GM12878 (cell line): Measurements from ENCODE around the gene NUP205. TPM values are rescaled to one million over a fixed set of nuclear protein-coding genes. Genes with fewer than 3 reads are reported as not detected.

Experiments
- ATAC-seq: fragments of 200-7000 bp; cut with Tn5 transposase; 3 replicates; pipeline ENCODE4 v1.9.1; 2020; ENCODE audit warnings: mild to moderate bottlenecking, moderate library complexity
- BruUV-seq: library from RNA; stranded (reverse); fragments of 400-500 nt; replicated peaks from 2 replicates; lab custom pipeline; 2021; lab: Mats Ljungman, UMichigan
- CTCF ChIA-PET: fragments of 300-600 bp; sonication (Branson Sonifier 250); formaldehyde crosslinking; extraction: SDS; loops from one replicate; lab custom pipeline; 2021; ENCODE audit warnings: inconsistent platforms; lab: Yijun Ruan, JAX
- POLR2A ChIA-PET: fragments of 350-600 bp; formaldehyde crosslinking; extraction: SDS; loops from one replicate; lab custom pipeline; 2021; ENCODE audit warnings: inconsistent platforms; lab: Charles Lee
- RAD21 ChIA-PET: fragments of 300-600 bp; sonication (Branson Sonifier 250); formaldehyde crosslinking; loops from one replicate; lab custom pipeline; 2023; ENCODE audit warnings: antibody characterized with exemption; ENCODE audit not compliant: unreplicated experiment; lab: Charles Lee
- SMC1A ChIA-PET: fragments of 300-600 bp; sonication (Branson Sonifier 250); formaldehyde crosslinking; loops from one replicate; lab custom pipeline; 2023; ENCODE audit not compliant: unreplicated experiment, uncharacterized antibody; lab: Charles Lee
- DNase-seq: peaks from one replicate; pipeline ENCODE4 v3.0.0-alpha.2; 2011; ENCODE audit warnings: low read depth, low spot score
- FAIRE-seq: peaks from 3 replicates; lab custom pipeline; 2011; peaks lifted over from hg19 to GRCh38; lab: Jason Lieb, UNC
- H2AFZ ChIP-seq: 2 replicates; pipeline ENCODE4 v1.6.0; 2011; ENCODE audit warnings: low read depth, low read length, control low read depth; ENCODE audit not compliant: control insufficient read depth
- H3K27ac ChIP-seq: 2 replicates; pipeline ENCODE4 v1.5.1; 2011; ENCODE audit warnings: control low read depth; ENCODE audit not compliant: control insufficient read depth, insufficient read depth
- H3K27me3 ChIP-seq, 2 experiments: replicated peaks in 1 of 2; 2 replicates each; pipeline versions ENCODE4 v1.6.0 to v1.6.1; 2011; ENCODE audit warnings: low read length in 1 of 2; ENCODE audit not compliant: control insufficient read depth in 2 of 2, insufficient read depth in 2 of 2
- H3K36me3 ChIP-seq, 2 experiments: 2 replicates each; pipeline ENCODE4 v1.5.1; 2011; ENCODE audit warnings: low read length in 1 of 2; ENCODE audit not compliant: control insufficient read depth in 2 of 2, insufficient read depth in 2 of 2
- H3K4me1 ChIP-seq: 2 replicates; pipeline ENCODE4 v1.6.1; 2011; ENCODE audit warnings: mild to moderate bottlenecking, low read length, moderate library complexity, mixed read lengths; ENCODE audit not compliant: control insufficient read depth, insufficient read depth
- H3K4me2 ChIP-seq: 2 replicates; pipeline ENCODE4 v1.6.0; 2011; ENCODE audit warnings: control low read depth; ENCODE audit not compliant: control insufficient read depth, insufficient read depth
- H3K4me3 ChIP-seq: fragments of 200-600 bp; sonication (generic); 2 replicates; pipeline ENCODE4 v1.5.1; 2016
- H3K79me2 ChIP-seq: 2 replicates; pipeline ENCODE4 v1.6.0; 2011; ENCODE audit warnings: low read length; ENCODE audit not compliant: control insufficient read depth, insufficient read depth
- H3K9ac ChIP-seq: 2 replicates; pipeline ENCODE4 v1.8.0; 2011; ENCODE audit warnings: low read length, control low read depth, mixed read lengths; ENCODE audit not compliant: control insufficient read depth, insufficient read depth
- H3K9me3 ChIP-seq: replicated peaks from 3 replicates; pipeline ENCODE4 v1.5.1; 2011; ENCODE audit warnings: mild to moderate bottlenecking, low read length; ENCODE audit not compliant: control insufficient read depth, insufficient read depth
- H4K20me1 ChIP-seq: 2 replicates; pipeline ENCODE4 v1.6.0; 2011; ENCODE audit not compliant: control insufficient read depth, insufficient read depth
- BCL3 ChIP-seq: IDR thresholded peaks from 2 replicates; pipeline ENCODE4 v1.6.1; 2011; ENCODE audit warnings: borderline replicate concordance, low read depth, mild to moderate bottlenecking, moderate library complexity, low read length; ENCODE audit not compliant: insufficient read depth, poor library complexity, severe bottlenecking
- BHLHE40 ChIP-seq, 2 experiments: fragments of 450-650 bp in 1 of 2; IDR thresholded peaks; 2 replicates each; pipeline ENCODE4 v1.6.1; 2011 to 2017; ENCODE audit warnings: low read depth in 2 of 2, borderline replicate concordance in 1 of 2, improper control_type of control experiment in 1 of 2, low read length in 1 of 2, mild to moderate bottlenecking in 1 of 2
- CBFB ChIP-seq: IDR thresholded peaks from 2 replicates; pipeline ENCODE4 v1.6.1; 2016; ENCODE audit warnings: antibody characterized with exemption, low read depth
- CBX5 ChIP-seq: sonication (generic); IDR thresholded peaks from 2 replicates; pipeline ENCODE4 v1.6.1; 2016; ENCODE audit warnings: low read depth, moderate library complexity, mild to moderate bottlenecking, inconsistent platforms
- EED ChIP-seq: sonication (generic); IDR thresholded peaks from 2 replicates; pipeline ENCODE4 v1.6.1; 2016; ENCODE audit warnings: antibody characterized with exemption, low read depth
- ETV6 ChIP-seq, 2 experiments: fragments of 450-650 bp in 1 of 2; IDR thresholded peaks in 1 of 2; conservative IDR thresholded peaks in 1 of 2; 2 replicates each; pipeline ENCODE4 v1.6.1; 2014; ENCODE audit warnings: antibody characterized with exemption in 1 of 2, borderline replicate concordance in 1 of 2, low read depth in 1 of 2, mild to moderate bottlenecking in 1 of 2, moderate library complexity in 1 of 2
- IKZF2 ChIP-seq, 2 experiments: fragments of 450-650 bp; IDR thresholded peaks; 2 replicates each; pipeline ENCODE4 v1.6.1; 2017; ENCODE audit warnings: mild to moderate bottlenecking in 2 of 2, moderate library complexity in 2 of 2
- IRF4 ChIP-seq: IDR thresholded peaks from 2 replicates; pipeline ENCODE4 v1.6.1; 2011; ENCODE audit warnings: low read depth, low read length
- MEF2A ChIP-seq: IDR thresholded peaks from 2 replicates; pipeline ENCODE4 v1.6.1; 2011; ENCODE audit warnings: low read depth, mild to moderate bottlenecking, low read length, moderate library complexity; ENCODE audit not compliant: insufficient read depth
- NBN ChIP-seq: fragments of 450-650 bp; IDR thresholded peaks from 2 replicates; pipeline ENCODE4 v1.6.1; 2016
- RAD51 ChIP-seq: fragments of 450-650 bp; IDR thresholded peaks from 2 replicates; pipeline ENCODE4 v1.6.1; 2016; ENCODE audit warnings: moderate library complexity, mild to moderate bottlenecking, inconsistent platforms
- SMAD5 ChIP-seq: IDR thresholded peaks from 2 replicates; pipeline ENCODE4 v1.6.1; 2016; ENCODE audit warnings: antibody characterized with exemption, low read depth
- SPI1 ChIP-seq: IDR thresholded peaks from 2 replicates; pipeline ENCODE4 v1.6.1; 2011; ENCODE audit warnings: low read depth, mild to moderate bottlenecking, low read length, moderate library complexity, borderline replicate concordance; ENCODE audit not compliant: insufficient read depth
- WGBS: methylation state at CpG from one replicate; pipeline ENCODE4 v1.1.6; 2016; ENCODE audit warnings: low lambda C conversion rate; ENCODE audit not compliant: insufficient replicate concordance, insufficient coverage; ENCODE audit errors: missing lambda C conversion rate; 5-methylcytosine and 5-hydroxymethylcytosine counted together
- in situ Hi-C: fragments of 300-500 bp; cut with MboI; formaldehyde crosslinking; loops from 9 replicates; pipeline ENCODE4 v1.14.3; 2018; ENCODE audit warnings: mixed read lengths
- intact Hi-C: fragments of 100-400 bp; cut with micrococcal nuclease; formaldehyde crosslinking; loops from one replicate; pipeline ENCODE4 v1.14.2; 2022; ENCODE audit not compliant: unreplicated experiment
- polyA plus RNA-seq, 11 experiments: library from polyadenylated mRNA; depleted of rRNA in 4 of 11; unstranded in 6 of 11; stranded (reverse) in 5 of 11; fragments of >200 nt; fragmentation: Nextera tagmentation in 4 of 11; fragmentation: Illumina TruSeq in 1 of 11; extraction: Ambion mirVana in 4 of 11; extraction: Trizol in 1 of 11; gene quantifications; 1 replicate in 1 of 11; 2 replicates in 10 of 11; pipeline versions ENCODE4 v1.2.1 to v1.2.3, GENCODE V29; 2011 to 2016; ENCODE audit warnings: inconsistent platforms in 2 of 11, missing spikeins in 2 of 11, low read depth in 1 of 11
- total RNA-seq, 4 experiments: library from RNA; depleted of rRNA in 3 of 4; stranded (reverse); fragments of >200 nt in 3 of 4; fragmentation: Illumina TruSeq in 1 of 4; extraction: Trizol in 1 of 4; gene quantifications; 2 replicates each; pipeline versions ENCODE4 v1.2.1 to v1.2.3, GENCODE V29; 2013 to 2021

The NUP205 gene
- total and polyA plus RNA-seq, 10 of the 15 experiments (the other 5 are each of a cell fraction or from before 2014, with no cell fraction given) = 41.4 to 110 (median 85.9) TPM

- no peak for DNase-seq
- peaks cover 5% of the 10 kb centered on the region for H3K9me3 ChIP-seq
- H3K27me3 ChIP-seq = no peaks in the 10 kb centered on the region
- intact Hi-C loops = no loop called here
- peaks cover 6% of the 10 kb centered on the region for H3K4me1 ChIP-seq
- CTCF ChIA-PET = no interaction called here
- H4K20me1 ChIP-seq = no peaks in the 10 kb centered on the region
- TF ChIP-seq RAD51 (no peak), BHLHE40 (IDR thresholded peaks at IDR 0.05; ENCODE audit: borderline replicate concordance in 1 of 2, low read depth in 2 of 2, low read length in 1 of 2) (no peak), MEF2A (no peak), SPI1 (peak; percentile 24; the same call in 1 of the 2 replicates), SMAD5 (no peak), ETV6 (conservative IDR thresholded peaks at IDR 0.05 in 1 of 2, IDR thresholded peaks at IDR 0.05 in 1 of 2; ENCODE audit: borderline replicate concordance in 1 of 2, low read depth in 1 of 2) (peak in 1 of 2 experiments; percentile 44; a peak in 1 of 4 replicates), CBFB (no peak), CBX5 (peak; percentile 24; the same call in 1 of the 2 replicates), EED (peak; percentile 34; the same call in 1 of the 2 replicates), IKZF2 (IDR thresholded peaks at IDR 0.05) (peak; percentile 22 to 37; a peak in 2 of 4 replicates), NBN (0 out of 2 replicates have a peak, but pooled peaks have one; percentile 14), BCL3 (no peak), IRF4 (0 out of 2 replicates have a peak, but pooled peaks have one; percentile 9)
- H3K9ac ChIP-seq = no peak overlapping the region
- peaks cover 11 to 37% of the 10 kb centered on the region in 2 experiments for H3K36me3 ChIP-seq
- H3K79me2 ChIP-seq = peaks cover 3% of the 10 kb centered on the region
- H3K4me3 ChIP-seq = no peak overlapping the region
- 50% methylated on average over 4 of the region's 4 CpGs for WGBS
- in situ Hi-C loops = no loop called here
- no peak overlapping the region for H2AFZ ChIP-seq
- RAD21 ChIA-PET = no interaction called here
- ATAC-seq = peak; percentile 55
- FAIRE-seq = no peak
- H3K27ac ChIP-seq = no peak overlapping the region; the same call in 1 of the 2 replicates
- POLR2A ChIA-PET = no interaction called here
- H3K4me2 ChIP-seq = no peak overlapping the region
- SMC1A ChIA-PET = no interaction called here
- BruUV-seq = no TSS peak
These were observed 17.6 kb downstream of the NUP205 start for GRCh38 chr7:135575296-135575695.
